RWPE2 (cell line): ENCODE measurements around the gene DHRS2.

Experiments
- ATAC-seq: fragments of 200-7000 bp; cut with Tn5 transposase; 3 replicates; pipeline ENCODE4 v1.9.1; 2021; ENCODE audit warnings: low read depth
- DNase-seq: peaks from one replicate; pipeline ENCODE4 v3.0.0-alpha.2; 2020; ENCODE audit warnings: low spot score
- H3K27ac ChIP-seq: fragments of 450-650 bp; 2 replicates; pipeline ENCODE4 v1.5.1; 2017; ENCODE audit warnings: mild to moderate bottlenecking; ENCODE audit not compliant: poor library complexity, severe bottlenecking
- H3K27me3 ChIP-seq: fragments of 250-450 bp; sonication (Bioruptor Pico); 2 replicates; pipeline ENCODE4 v1.5.1; 2021; ENCODE audit warnings: mild to moderate bottlenecking, moderate library complexity; ENCODE audit not compliant: insufficient read depth, poor library complexity, severe bottlenecking
- H3K36me3 ChIP-seq: fragments of 250-450 bp; sonication (Bioruptor Pico); 2 replicates; pipeline ENCODE4 v1.5.1; 2020; ENCODE audit warnings: low read depth, mild to moderate bottlenecking, moderate library complexity
- H3K4me1 ChIP-seq: fragments of 250-450 bp; sonication (Bioruptor Pico); 2 replicates; pipeline ENCODE4 v1.5.1; 2021; ENCODE audit warnings: mild to moderate bottlenecking, moderate library complexity; ENCODE audit not compliant: insufficient read depth, poor library complexity, severe bottlenecking
- H3K4me3 ChIP-seq: fragments of 250-450 bp; sonication (Bioruptor Pico); 2 replicates; pipeline ENCODE4 v1.5.1; 2021; ENCODE audit warnings: mild to moderate bottlenecking, moderate library complexity; ENCODE audit not compliant: severe bottlenecking
- H3K9me3 ChIP-seq: fragments of 250-450 bp; sonication (Bioruptor Pico); 2 replicates; pipeline ENCODE4 v1.5.1; 2021; ENCODE audit warnings: mild to moderate bottlenecking, moderate library complexity; ENCODE audit not compliant: severe bottlenecking
- TF ChIP-seq, protein P1 (sequence below): fragments of 450-650 bp; IDR thresholded peaks from one replicate; pipeline ENCODE4 v1.5.1; 2017; ENCODE audit warnings: mild to moderate bottlenecking, moderate library complexity; ENCODE audit not compliant: poor library complexity, severe bottlenecking

DHRS2 gene

DNA sequence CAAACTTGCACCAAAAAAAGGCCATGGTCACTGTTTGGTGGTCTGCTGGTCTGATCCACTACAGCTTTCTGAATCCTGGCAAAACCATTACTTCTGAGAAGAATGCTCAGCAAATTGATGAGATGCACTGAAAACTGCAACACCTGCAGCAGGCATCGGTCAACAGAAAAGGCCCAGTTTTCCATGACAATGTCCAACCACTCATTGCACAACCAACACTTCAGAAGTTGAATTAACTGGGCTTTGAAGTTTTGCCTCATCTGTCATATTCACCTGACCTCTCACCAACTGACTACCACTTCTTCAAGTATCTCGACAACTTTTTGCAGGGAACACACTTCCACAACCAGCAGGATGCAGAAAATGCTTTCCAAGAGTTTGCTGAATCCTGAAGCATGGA, 7.0 kb upstream of the DHRS2 start:
- TF ChIP-seq, protein P1, sequence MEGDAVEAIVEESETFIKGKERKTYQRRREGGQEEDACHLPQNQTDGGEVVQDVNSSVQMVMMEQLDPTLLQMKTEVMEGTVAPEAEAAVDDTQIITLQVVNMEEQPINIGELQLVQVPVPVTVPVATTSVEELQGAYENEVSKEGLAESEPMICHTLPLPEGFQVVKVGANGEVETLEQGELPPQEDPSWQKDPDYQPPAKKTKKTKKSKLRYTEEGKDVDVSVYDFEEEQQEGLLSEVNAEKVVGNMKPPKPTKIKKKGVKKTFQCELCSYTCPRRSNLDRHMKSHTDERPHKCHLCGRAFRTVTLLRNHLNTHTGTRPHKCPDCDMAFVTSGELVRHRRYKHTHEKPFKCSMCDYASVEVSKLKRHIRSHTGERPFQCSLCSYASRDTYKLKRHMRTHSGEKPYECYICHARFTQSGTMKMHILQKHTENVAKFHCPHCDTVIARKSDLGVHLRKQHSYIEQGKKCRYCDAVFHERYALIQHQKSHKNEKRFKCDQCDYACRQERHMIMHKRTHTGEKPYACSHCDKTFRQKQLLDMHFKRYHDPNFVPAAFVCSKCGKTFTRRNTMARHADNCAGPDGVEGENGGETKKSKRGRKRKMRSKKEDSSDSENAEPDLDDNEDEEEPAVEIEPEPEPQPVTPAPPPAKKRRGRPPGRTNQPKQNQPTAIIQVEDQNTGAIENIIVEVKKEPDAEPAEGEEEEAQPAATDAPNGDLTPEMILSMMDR = no peak
- ATAC-seq = no peak
- no peak overlapping the region for H3K27ac ChIP-seq
- H3K4me3 ChIP-seq = no peak overlapping the region
- no peaks in the 10 kb centered on the region for H3K27me3 ChIP-seq
- H3K4me1 ChIP-seq = peaks cover 4% of the 10 kb centered on the region
- no peaks in the 10 kb centered on the region for H3K36me3 ChIP-seq
- no peak for DNase-seq
- H3K9me3 ChIP-seq = peaks cover 9% of the 10 kb centered on the region

DNA sequence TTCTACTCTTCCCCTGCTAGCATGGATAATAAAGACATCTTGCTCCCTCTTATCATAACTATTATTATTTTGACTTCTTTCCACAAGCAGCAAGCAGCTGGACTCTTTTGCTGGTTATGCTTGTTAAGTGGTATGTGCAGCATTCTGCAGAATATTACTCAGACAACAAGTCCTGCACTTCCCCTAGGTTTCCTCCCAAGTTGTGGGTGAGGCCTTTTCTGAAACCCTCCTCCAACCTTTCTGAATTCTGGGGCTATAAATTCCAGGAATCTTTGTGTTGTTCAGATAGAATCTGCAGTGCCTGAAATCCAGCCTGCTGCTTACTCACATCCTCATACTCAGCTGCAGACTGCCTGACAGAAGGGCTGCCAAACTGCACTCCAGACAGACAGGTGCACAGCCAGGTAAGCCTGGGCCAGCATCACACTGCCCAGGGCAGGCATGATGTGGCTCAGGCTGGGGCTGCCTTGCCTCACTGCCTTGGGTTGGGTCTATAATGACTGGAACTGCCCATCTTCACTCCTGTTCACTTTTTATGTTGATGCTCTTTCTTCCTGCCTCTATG, 6.2 kb upstream of the DHRS2 start:
- Histone ChIP-seq H3K9me3 (peaks cover 4% of the 10 kb centered on the region), H3K36me3 (no peaks in the 10 kb centered on the region), H3K4me1 (peaks cover 4% of the 10 kb centered on the region), H3K27ac (no peak overlapping the region), H3K4me3 (no peak overlapping the region), H3K27me3 (no peaks in the 10 kb centered on the region)
- DNase-seq (no peak), ATAC-seq (no peak)
- TF ChIP-seq, protein P1 = no peak

DNA sequence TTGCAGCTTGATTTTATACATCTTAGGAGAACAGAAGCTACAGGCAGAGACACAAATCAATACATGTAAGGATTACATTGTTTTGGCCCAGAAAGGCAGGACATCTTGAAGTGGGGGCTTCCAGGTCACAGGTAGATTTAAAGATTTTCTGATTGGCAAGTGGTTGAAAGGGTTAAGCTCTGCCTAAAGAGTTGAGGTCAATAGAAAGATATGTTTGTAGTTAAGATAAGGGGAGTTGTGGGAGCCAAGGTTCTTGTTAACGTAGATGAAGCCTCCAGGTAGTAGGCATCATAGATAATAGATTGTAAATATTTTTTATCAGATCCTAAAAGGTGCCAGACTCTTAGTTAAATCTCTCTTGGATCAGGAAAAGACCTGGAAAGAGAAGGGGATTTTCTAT, 5.5 kb upstream of the DHRS2 start:
- ATAC-seq (no peak), DNase-seq (no peak)
- H3K9me3 ChIP-seq = no peaks in the 10 kb centered on the region
- H3K4me3 ChIP-seq = no peak overlapping the region
- peaks cover 4% of the 10 kb centered on the region for H3K4me1 ChIP-seq
- no peaks in the 10 kb centered on the region for H3K36me3 ChIP-seq
- H3K27me3 ChIP-seq = no peaks in the 10 kb centered on the region
- no peak overlapping the region for H3K27ac ChIP-seq
- TF ChIP-seq, protein P1 = no peak

DNA sequence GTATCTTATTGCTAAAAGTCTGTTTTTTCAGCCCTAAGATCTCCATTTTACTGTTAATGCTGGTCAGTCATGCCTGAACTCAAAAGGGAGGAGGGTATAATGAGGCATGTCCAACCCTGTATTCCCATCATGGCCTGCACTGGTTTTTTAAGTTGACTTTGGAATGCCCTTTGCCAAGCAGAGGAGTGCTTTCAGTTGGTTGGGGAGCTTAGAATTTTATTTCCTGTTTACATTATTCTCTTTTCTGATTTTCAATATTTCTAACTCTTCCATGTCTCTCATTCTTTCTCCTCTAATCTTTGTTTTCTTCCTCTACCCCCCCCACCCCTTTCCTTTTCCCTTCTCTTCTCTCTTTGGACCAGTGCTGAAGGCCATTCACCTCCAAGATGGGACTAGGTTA, 4.9 kb upstream of the DHRS2 start:
- H3K27ac ChIP-seq = no peak overlapping the region
- peaks cover 4% of the 10 kb centered on the region for H3K4me1 ChIP-seq
- no peaks in the 10 kb centered on the region for H3K36me3 ChIP-seq
- H3K27me3 ChIP-seq = no peaks in the 10 kb centered on the region
- ATAC-seq (no peak), DNase-seq (no peak)
- H3K9me3 ChIP-seq = no peaks in the 10 kb centered on the region
- H3K4me3 ChIP-seq = no peak overlapping the region
- TF ChIP-seq, protein P1 = no peak

DNA sequence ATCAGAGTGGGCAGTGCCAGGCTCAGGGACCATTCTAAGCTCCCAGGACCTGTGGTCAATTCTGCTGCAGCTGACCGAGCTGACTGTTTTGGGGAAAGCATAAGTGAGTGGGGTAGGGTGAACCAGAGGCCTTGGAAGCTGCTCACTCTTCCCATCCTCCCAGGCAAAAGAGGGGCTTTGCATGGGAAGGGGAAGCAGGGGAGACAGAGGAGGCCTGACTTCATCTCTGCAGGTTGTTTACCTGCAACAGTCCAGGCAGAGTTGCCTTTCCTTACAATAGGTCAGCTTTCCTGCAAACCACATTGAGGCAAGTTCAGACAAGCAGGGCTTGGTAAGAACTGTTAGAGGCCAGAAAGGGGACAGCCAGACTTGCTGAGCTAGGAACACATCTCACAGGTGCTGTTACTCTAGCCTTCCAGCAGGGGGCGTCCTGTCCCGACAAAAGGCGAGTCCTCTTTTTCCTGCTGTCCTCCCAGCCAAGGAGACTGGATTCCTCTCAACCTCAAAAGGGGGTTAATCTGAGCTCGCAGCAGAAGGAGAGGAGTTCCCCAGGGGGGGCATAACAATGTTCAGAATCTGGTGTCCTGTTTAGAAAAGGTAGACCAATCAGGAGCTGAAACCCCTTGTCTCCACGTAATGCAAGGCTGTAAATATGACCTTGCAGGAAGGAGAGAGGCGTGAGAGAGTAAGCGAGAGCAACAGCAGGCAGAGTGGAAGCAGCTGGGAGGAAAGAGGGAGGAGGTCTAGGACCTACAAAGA, 4.3 kb upstream of the DHRS2 start:
- Histone ChIP-seq H3K4me3 (no peak overlapping the region), H3K27me3 (no peaks in the 10 kb centered on the region), H3K36me3 (no peaks in the 10 kb centered on the region), H3K27ac (no peak overlapping the region), H3K9me3 (no peaks in the 10 kb centered on the region), H3K4me1 (peaks cover 4% of the 10 kb centered on the region)
- TF ChIP-seq, protein P1 = peak; percentile 95
- DNase-seq (no peak), ATAC-seq (peak; percentile 97)
